Endodermal cell (in vitro differentiated cells): Measurements from ENCODE around the gene CIB1. TPM values are rescaled to one million over a fixed set of nuclear protein-coding genes. Genes with fewer than 3 reads are reported as not detected.

Experiments
- DNase-seq: peaks from one replicate; pipeline ENCODE4 v3.0.0-alpha.2; 2017
- H3K27ac ChIP-seq: 2 replicates; pipeline ENCODE4 v1.5.1; 2013; ENCODE audit warnings: mild to moderate bottlenecking, low read depth, low read length, moderate library complexity
- H3K27me3 ChIP-seq: 2 replicates; pipeline ENCODE4 v1.6.1; 2013; ENCODE audit warnings: mild to moderate bottlenecking, low read length, moderate library complexity; ENCODE audit not compliant: insufficient read depth, control insufficient read depth, poor library complexity, severe bottlenecking
- H3K36me3 ChIP-seq: 2 replicates; pipeline ENCODE4 v1.7.0; 2013; ENCODE audit warnings: mild to moderate bottlenecking, low read length, moderate library complexity; ENCODE audit not compliant: control insufficient read depth, insufficient read depth
- H3K4me1 ChIP-seq: one replicate; pipeline ENCODE4 v1.7.0; 2013; ENCODE audit warnings: low read length; ENCODE audit not compliant: control insufficient read depth, insufficient read depth
- H3K4me3 ChIP-seq: 2 replicates; pipeline ENCODE4 v1.5.1; 2013; ENCODE audit warnings: mild to moderate bottlenecking, low read length, moderate library complexity
- H3K9ac ChIP-seq: 2 replicates; pipeline ENCODE4 v1.6.1; 2013; ENCODE audit warnings: mild to moderate bottlenecking, low read length, moderate library complexity; ENCODE audit not compliant: poor library complexity, severe bottlenecking; ENCODE audit errors: extremely low read depth
- H3K9me3 ChIP-seq: 2 replicates; pipeline ENCODE4 v1.6.1; 2013; ENCODE audit warnings: mild to moderate bottlenecking, low read length, moderate library complexity; ENCODE audit not compliant: control insufficient read depth
- H3K27ac Mint-ChIP-seq: 2 replicates; pipeline ENCODE4 v1.8.0; 2020; ENCODE audit warnings: mixed read lengths
- H3K27me3 Mint-ChIP-seq: 2 replicates; pipeline ENCODE4 v1.8.0; 2021; ENCODE audit warnings: mild to moderate bottlenecking, mixed read lengths; ENCODE audit not compliant: insufficient read depth
- H3K36me3 Mint-ChIP-seq: 2 replicates; pipeline ENCODE4 v1.8.0; 2020; ENCODE audit warnings: low read depth, mixed read lengths
- H3K4me1 Mint-ChIP-seq: 2 replicates; pipeline ENCODE4 v1.8.0; 2020; ENCODE audit warnings: mixed read lengths
- H3K4me3 Mint-ChIP-seq: 2 replicates; pipeline ENCODE4 v1.8.0; 2020; ENCODE audit warnings: mild to moderate bottlenecking, moderate library complexity, mixed read lengths
- H3K9me3 Mint-ChIP-seq: 2 replicates; pipeline ENCODE4 v1.8.0; 2020; ENCODE audit warnings: mild to moderate bottlenecking, mixed read lengths
- CTCF ChIP-seq: fragments of 200-600 bp; sonication (generic); conservative IDR thresholded peaks from 2 replicates; pipeline ENCODE4 v1.5.0; 2021; ENCODE audit warnings: antibody characterized with exemption, mild to moderate bottlenecking
- WGBS, 2 experiments: methylation state at CpG; one replicate each; pipeline versions ENCODE4 v1.1.5 to v1.1.7; 2013; ENCODE audit warnings: missing lambda C conversion rate in 2 of 2, mixed read lengths in 1 of 2; ENCODE audit not compliant: insufficient coverage in 1 of 2, insufficient read length in 1 of 2; 5-methylcytosine and 5-hydroxymethylcytosine counted together
- total RNA-seq, 2 donors: library from RNA; stranded (reverse); fragmentation: NEBNext Ultra II Directional in 1 of 2; extraction: Animal tissue kit (Norgen Biotek cat#: 25700) in 1 of 2; gene quantifications; 2 replicates in 1 of 2; 3 replicates in 1 of 2; pipeline ENCODE4 v1.2.1, GENCODE V29; 2021

The CIB1 gene
- total RNA-seq, 2 donors from 2014 or later: 31.3 to 34.0 TPM

GRCh38 chr15:90201944-90202375 is 31.8 kb downstream of the CIB1 start:
- peaks cover 6% of the 10 kb centered on the region for H3K27me3 ChIP-seq
- Mint-ChIP-seq H3K36me3 (no peaks in the 10 kb centered on the region), H3K27me3 (no peaks in the 10 kb centered on the region), H3K4me1 (peaks cover 17% of the 10 kb centered on the region), H3K27ac (peak overlapping the region; percentile 68), H3K4me3 (peak overlapping the region; percentile 77), H3K9me3 (no peaks in the 10 kb centered on the region)
- H3K4me1 ChIP-seq: peaks cover 3% of the 10 kb centered on the region
- H3K4me3 ChIP-seq: peak overlapping the region; percentile 89
- H3K9ac ChIP-seq: peak overlapping the region; percentile 55
- no peaks in the 10 kb centered on the region for H3K36me3 ChIP-seq
- H3K27ac ChIP-seq: no peak overlapping the region
- H3K9me3 ChIP-seq: no peaks in the 10 kb centered on the region
- peak; percentile 71 for DNase-seq
- 1 to 2% methylated on average over 14 to 25 of the region's 25 CpGs for WGBS, 2 experiments
- no peak for TF ChIP-seq CTCF

GRCh38 chr15:90201130-90201943 is 32.4 kb downstream of the CIB1 start, which contains the start of gene SEMA4B:
Gene SEMA4B, plus strand, starts transcription at chr15:90201330. Its CDS starts 249 bp downstream, at chr15:90201579.
- TF ChIP-seq CTCF: no peak
- Histone ChIP-seq H3K27me3 (peaks cover 6% of the 10 kb centered on the region), H3K4me1 (peaks cover 3% of the 10 kb centered on the region), H3K36me3 (no peaks in the 10 kb centered on the region), H3K4me3 (peak within 1 kb of the TSS; percentile 89), H3K27ac (peak within 1 kb of the TSS; percentile 44), H3K9ac (peak within 1 kb of the TSS; percentile 55), H3K9me3 (no peaks in the 10 kb centered on the region)
- peak; percentile 93 for DNase-seq
- Mint-ChIP-seq H3K4me3 (peak within 1 kb of the TSS; percentile 77), H3K36me3 (no peaks in the 10 kb centered on the region), H3K27ac (peak within 1 kb of the TSS; percentile 92), H3K4me1 (peaks cover 17% of the 10 kb centered on the region), H3K9me3 (no peaks in the 10 kb centered on the region), H3K27me3 (no peaks in the 10 kb centered on the region)
- WGBS, 2 experiments: 0 to 3% methylated on average over 11 to 88 of the region's 88 CpGs

GRCh38 chr15:90200534-90201129 is 33.1 kb downstream of the CIB1 start:
- Histone ChIP-seq H3K9ac (peak overlapping the region; percentile 25), H3K4me1 (peaks cover 3% of the 10 kb centered on the region), H3K27me3 (peaks cover 6% of the 10 kb centered on the region), H3K36me3 (no peaks in the 10 kb centered on the region), H3K4me3 (peak overlapping the region; percentile 89), H3K9me3 (no peaks in the 10 kb centered on the region), H3K27ac (peak overlapping the region; percentile 44)
- Mint-ChIP-seq H3K36me3 (no peaks in the 10 kb centered on the region), H3K27me3 (no peaks in the 10 kb centered on the region), H3K9me3 (no peaks in the 10 kb centered on the region), H3K27ac (peak overlapping the region; percentile 92), H3K4me1 (peaks cover 11% of the 10 kb centered on the region), H3K4me3 (peak overlapping the region; percentile 77)
- no peak for DNase-seq
- TF ChIP-seq CTCF: no peak
- 14 to 24% methylated on average over 11 to 24 of the region's 24 CpGs for WGBS, 2 experiments
